Measurements from ENCODE around the gene EGR4.
"Not testable (repeated sequence)": the region's sequence is repeated elsewhere in the genome, so short reads cannot be mapped to it uniquely, and the experiment has no call there.

GRCh38 chr2:73262691-73263429 lies 30.5 kb downstream of the EGR4 start:
- TF ChIP-seq PPARA (CRISPR knock-in tag; IDR thresholded peaks at IDR 0.05; ENCODE audit: borderline replicate concordance); PATZ1 (CRISPR knock-in tag; IDR thresholded peaks at IDR 0.05; ENCODE audit: borderline replicate concordance); CSDC2 (CRISPR knock-in tag; IDR thresholded peaks at IDR 0.05); ZNF8 (CRISPR knock-in tag; IDR thresholded peaks at IDR 0.05); TCF4 (CRISPR knock-in tag; IDR thresholded peaks at IDR 0.05; ENCODE audit: borderline replicate concordance); GLIS3 (CRISPR knock-in tag; IDR thresholded peaks at IDR 0.05); ARNTL (CRISPR knock-in tag; IDR thresholded peaks at IDR 0.05; ENCODE audit: borderline replicate concordance, low read depth); ZC3H10 (CRISPR knock-in tag; IDR thresholded peaks at IDR 0.05); ZFP30 (CRISPR knock-in tag; IDR thresholded peaks at IDR 0.05); OSR1 (CRISPR knock-in tag; IDR thresholded peaks at IDR 0.05); SNAI2 (CRISPR knock-in tag; IDR thresholded peaks at IDR 0.05); CSRNP3 (CRISPR knock-in tag; IDR thresholded peaks at IDR 0.05); ZNF70 (CRISPR knock-in tag; IDR thresholded peaks at IDR 0.05); RARB (CRISPR knock-in tag; IDR thresholded peaks at IDR 0.05): not testable (repeated sequence)
